ENCODE data around the gene TTLL6.

TTLL6 gene

DNA sequence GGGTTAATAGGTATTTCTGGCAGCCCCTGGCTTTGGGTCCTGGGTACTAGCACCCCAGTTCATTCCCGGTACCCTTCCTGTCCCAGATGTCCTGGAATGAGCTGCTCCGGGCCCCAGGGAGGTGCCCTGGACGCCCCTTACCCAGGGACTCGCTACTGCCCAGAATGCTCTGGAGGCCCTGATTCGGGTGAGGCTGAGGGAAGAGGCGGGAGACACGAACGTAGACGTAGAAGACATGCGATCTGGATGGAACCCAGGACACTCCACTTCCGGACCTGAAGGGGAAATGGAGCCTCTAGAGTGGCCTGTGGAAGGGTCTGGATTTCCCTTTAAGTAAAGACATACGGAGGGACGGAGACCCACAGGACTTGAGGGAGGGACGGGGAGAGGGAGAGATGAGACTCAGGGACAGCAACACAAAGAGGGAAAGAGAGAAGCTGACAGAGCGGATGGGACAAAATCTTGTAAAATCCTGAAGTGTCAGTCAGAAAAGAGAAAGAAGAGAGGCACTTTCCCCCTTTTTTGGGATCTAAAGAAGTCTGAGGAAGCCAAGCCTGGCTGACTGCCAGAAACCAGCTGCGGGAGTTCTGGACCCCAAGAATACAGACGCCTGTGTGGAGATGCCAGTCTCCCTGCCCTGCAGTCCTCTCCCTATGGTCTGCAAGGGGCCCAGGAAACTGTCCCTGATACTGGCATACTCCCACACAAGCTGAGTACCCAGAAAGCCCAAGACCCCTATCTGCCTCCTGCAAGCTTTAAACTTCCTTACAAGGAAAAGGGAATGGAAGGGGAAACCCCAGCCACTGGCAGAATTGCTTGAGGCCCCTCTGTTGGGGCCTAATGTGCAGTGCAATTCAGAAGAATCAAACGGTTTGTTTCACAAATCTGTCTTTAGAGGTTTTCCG is 87.4 kb downstream of the TTLL6 start:
- no peaks in the 10 kb centered on the region for H3K9me2 ChIP-seq (replicated peaks; ENCODE audit: low read depth, low read length)
- TF ChIP-seq, protein P1, sequence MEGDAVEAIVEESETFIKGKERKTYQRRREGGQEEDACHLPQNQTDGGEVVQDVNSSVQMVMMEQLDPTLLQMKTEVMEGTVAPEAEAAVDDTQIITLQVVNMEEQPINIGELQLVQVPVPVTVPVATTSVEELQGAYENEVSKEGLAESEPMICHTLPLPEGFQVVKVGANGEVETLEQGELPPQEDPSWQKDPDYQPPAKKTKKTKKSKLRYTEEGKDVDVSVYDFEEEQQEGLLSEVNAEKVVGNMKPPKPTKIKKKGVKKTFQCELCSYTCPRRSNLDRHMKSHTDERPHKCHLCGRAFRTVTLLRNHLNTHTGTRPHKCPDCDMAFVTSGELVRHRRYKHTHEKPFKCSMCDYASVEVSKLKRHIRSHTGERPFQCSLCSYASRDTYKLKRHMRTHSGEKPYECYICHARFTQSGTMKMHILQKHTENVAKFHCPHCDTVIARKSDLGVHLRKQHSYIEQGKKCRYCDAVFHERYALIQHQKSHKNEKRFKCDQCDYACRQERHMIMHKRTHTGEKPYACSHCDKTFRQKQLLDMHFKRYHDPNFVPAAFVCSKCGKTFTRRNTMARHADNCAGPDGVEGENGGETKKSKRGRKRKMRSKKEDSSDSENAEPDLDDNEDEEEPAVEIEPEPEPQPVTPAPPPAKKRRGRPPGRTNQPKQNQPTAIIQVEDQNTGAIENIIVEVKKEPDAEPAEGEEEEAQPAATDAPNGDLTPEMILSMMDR (conservative IDR thresholded peaks at IDR 0.05; ENCODE audit: low read length): no peak
- no peak for TF ChIP-seq EZH2phosphoT487 (IDR thresholded peaks at IDR 0.05; ENCODE audit: borderline replicate concordance)
- H3K4me1 ChIP-seq (ENCODE audit: insufficient read depth, low read length, poor library complexity, severe bottlenecking): no peaks in the 10 kb centered on the region
- H4K20me1 ChIP-seq (ENCODE audit: insufficient read depth, low read length, poor library complexity, severe bottlenecking): no peaks in the 10 kb centered on the region
- H3K79me2 ChIP-seq (ENCODE audit: insufficient read depth, low read length): no peaks in the 10 kb centered on the region
- H3K4me2 ChIP-seq (ENCODE audit: low read depth, low read length, poor library complexity, severe bottlenecking): no peak overlapping the region
- H3F3A ChIP-seq (ENCODE audit: low read depth): no peaks in the 10 kb centered on the region
- no peaks in the 10 kb centered on the region for H3K36me3 ChIP-seq (ENCODE audit: insufficient read depth, low read length)
- H2AFZ ChIP-seq (ENCODE audit: low read length): no peak overlapping the region
- H3K4me3 ChIP-seq (ENCODE audit: low read length, poor library complexity, severe bottlenecking): no peak overlapping the region
- H3K9ac ChIP-seq (ENCODE audit: low read depth, low read length, poor library complexity, severe bottlenecking): no peak overlapping the region
- H3K9me3 ChIP-seq (ENCODE audit: insufficient read depth, low read depth, low read length): no peaks in the 10 kb centered on the region
- H3K27me3 ChIP-seq (ENCODE audit: insufficient read depth, low read length, poor library complexity, severe bottlenecking): no peaks in the 10 kb centered on the region

DNA sequence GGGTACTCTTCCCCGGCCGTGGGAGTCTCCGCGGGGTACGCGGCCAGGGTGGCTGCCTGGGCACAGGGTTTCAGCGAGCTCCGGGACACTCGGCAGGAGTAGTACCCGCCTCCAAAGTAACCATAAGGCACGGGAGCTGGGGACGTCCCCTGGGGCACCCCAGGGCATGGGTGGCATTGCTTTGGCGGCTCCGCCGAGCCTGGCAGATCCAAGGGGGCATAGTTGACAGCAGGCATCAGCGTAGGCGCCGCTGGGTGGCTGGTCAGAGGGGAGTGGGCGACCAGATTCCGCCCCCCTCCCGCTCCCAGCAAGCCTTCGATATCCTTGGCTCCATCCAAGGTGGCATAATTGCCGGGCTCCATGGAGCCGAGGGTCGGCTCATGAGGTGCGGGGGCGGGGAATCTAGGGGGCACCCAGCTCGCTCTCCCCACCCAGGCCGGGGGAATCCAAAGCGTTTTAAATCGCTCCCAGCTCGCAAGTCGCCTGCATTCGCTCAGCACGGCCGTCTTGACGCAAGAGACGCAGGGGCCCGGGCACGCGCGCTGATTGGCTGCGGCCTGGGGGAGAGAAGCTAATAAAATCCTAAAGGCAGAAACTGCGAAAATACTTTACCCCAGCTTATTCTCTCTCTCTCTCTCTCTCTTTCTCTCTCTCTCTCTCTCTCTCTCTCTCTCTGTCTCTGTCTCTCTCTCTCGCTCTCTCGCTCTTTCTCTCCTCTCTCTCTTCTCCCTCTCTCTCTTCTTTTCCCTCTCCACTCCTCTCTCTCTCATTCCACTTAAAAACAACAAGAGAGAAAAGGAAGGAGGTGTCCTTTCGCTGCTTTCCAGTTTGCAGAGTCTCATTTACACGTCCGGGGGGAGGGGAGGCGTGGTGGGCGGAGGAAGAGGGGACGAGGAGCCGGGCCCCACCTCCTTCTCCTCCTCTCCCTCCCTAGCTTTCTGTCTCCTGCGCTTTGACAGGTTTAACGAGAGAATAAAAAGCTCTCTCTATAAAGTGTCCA is 88.5 kb downstream of the TTLL6 start, which contains the start of gene HOXB13:
Gene HOXB13, minus strand, starts transcription at position 519 of the 1,000 bp plus-strand sequence. Its CDS starts 157 bp downstream, at position 362.
- TF ChIP-seq, protein P1 (conservative IDR thresholded peaks at IDR 0.05; ENCODE audit: low read length): no peak
- TF ChIP-seq EZH2phosphoT487 (IDR thresholded peaks at IDR 0.05; ENCODE audit: borderline replicate concordance): no peak
- no peaks in the 10 kb centered on the region for H4K20me1 ChIP-seq (ENCODE audit: insufficient read depth, low read length, poor library complexity, severe bottlenecking)
- H3F3A ChIP-seq (ENCODE audit: low read depth): no peaks in the 10 kb centered on the region
- H3K36me3 ChIP-seq (ENCODE audit: insufficient read depth, low read length): no peaks in the 10 kb centered on the region
- no peak within 1 kb of the TSS for H3K4me3 ChIP-seq (ENCODE audit: low read length, poor library complexity, severe bottlenecking)
- no peaks in the 10 kb centered on the region for H3K9me2 ChIP-seq (replicated peaks; ENCODE audit: low read depth, low read length)
- H3K9me3 ChIP-seq (ENCODE audit: insufficient read depth, low read depth, low read length): no peaks in the 10 kb centered on the region
- H2AFZ ChIP-seq (ENCODE audit: low read length): no peak within 1 kb of the TSS
- no peaks in the 10 kb centered on the region for H3K4me1 ChIP-seq (ENCODE audit: insufficient read depth, low read length, poor library complexity, severe bottlenecking)
- H3K4me2 ChIP-seq (ENCODE audit: low read depth, low read length, poor library complexity, severe bottlenecking): no peak within 1 kb of the TSS
- no peaks in the 10 kb centered on the region for H3K27me3 ChIP-seq (ENCODE audit: insufficient read depth, low read length, poor library complexity, severe bottlenecking)
- no peaks in the 10 kb centered on the region for H3K79me2 ChIP-seq (ENCODE audit: insufficient read depth, low read length)
- no peak within 1 kb of the TSS for H3K9ac ChIP-seq (ENCODE audit: low read depth, low read length, poor library complexity, severe bottlenecking)

DNA sequence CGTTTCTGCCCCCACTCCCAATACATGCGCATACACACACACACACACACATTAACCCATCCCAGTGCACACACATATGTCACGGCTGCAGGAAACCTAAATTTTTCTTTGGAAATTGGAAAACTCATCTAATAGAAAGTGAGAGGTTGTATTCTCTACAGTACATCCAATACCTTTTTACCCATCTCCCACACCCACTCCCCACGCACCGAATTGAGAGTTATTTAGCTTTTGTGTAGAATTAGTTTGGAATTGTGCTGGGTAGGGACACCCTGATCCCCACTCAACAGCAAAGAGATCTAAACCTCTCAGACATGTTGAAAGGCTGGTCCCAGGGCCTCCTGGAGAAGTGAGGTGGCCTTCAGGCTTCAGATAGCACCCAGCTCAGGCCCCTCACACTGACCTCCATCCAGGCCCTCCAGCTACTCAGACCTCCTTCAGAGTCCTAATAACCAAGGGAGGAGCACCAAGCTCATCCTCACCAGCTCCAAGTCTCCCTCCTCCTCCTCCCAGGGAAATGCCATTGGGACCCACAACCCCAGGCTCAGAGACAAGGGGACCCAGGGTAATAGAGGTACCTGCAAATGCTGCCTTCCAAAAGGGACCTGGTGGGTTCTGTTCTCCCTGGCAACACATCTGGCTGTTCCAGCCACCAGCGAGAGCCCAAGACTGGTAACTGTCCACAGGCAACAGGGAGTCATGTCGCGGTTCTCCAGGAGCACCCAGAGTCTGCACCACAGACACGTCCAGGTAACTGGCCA is 89.4 kb downstream of the TTLL6 start:
- Histone ChIP-seq H3K27me3 (ENCODE audit: insufficient read depth, low read length, poor library complexity, severe bottlenecking) (no peaks in the 10 kb centered on the region), H3K79me2 (ENCODE audit: insufficient read depth, low read length) (no peaks in the 10 kb centered on the region), H3K9ac (ENCODE audit: low read depth, low read length, poor library complexity, severe bottlenecking) (no peak overlapping the region), H3K4me1 (ENCODE audit: insufficient read depth, low read length, poor library complexity, severe bottlenecking) (no peaks in the 10 kb centered on the region), H3K4me3 (ENCODE audit: low read length, poor library complexity, severe bottlenecking) (no peak overlapping the region), H3K9me3 (ENCODE audit: insufficient read depth, low read depth, low read length) (no peaks in the 10 kb centered on the region), H2AFZ (ENCODE audit: low read length) (no peak overlapping the region), H3K9me2 (replicated peaks; ENCODE audit: low read depth, low read length) (no peaks in the 10 kb centered on the region), H3F3A (ENCODE audit: low read depth) (no peaks in the 10 kb centered on the region), H3K36me3 (ENCODE audit: insufficient read depth, low read length) (no peaks in the 10 kb centered on the region), H3K4me2 (ENCODE audit: low read depth, low read length, poor library complexity, severe bottlenecking) (no peak overlapping the region), H4K20me1 (ENCODE audit: insufficient read depth, low read length, poor library complexity, severe bottlenecking) (no peaks in the 10 kb centered on the region)
- no peak for TF ChIP-seq EZH2phosphoT487 (IDR thresholded peaks at IDR 0.05; ENCODE audit: borderline replicate concordance)
- TF ChIP-seq, protein P1 (conservative IDR thresholded peaks at IDR 0.05; ENCODE audit: low read length): no peak

Data from Loucy (cell line).